Stimulated activated CD4-positive, alpha-beta T cell treated with anti-CD3 and anti-CD28 coated beads, Interleukin-15, amount 100 ng/mL, for 1 hour (primary cell): ENCODE measurements around the gene CACNA1C.
"Not testable (repeated sequence)": the region's sequence is repeated elsewhere in the genome, so short reads cannot be mapped to it uniquely, and the experiment has no call there.

ENCODE experiments used
- DNase-seq, 2 donors: peaks; one replicate each; pipeline ENCODE4 v3.0.0-alpha.2; 2020; ENCODE audit warnings: low read depth in 1 of 2, low spot score in 1 of 2

The CACNA1C gene

GRCh38 chr12:2692080-2692479, 639.3 kb downstream of the CACNA1C start:
- DNase-seq: no peak

- no peak for DNase-seq
These were observed 640.6 kb downstream of the CACNA1C start for GRCh38 chr12:2693244-2693860.

- no peak for DNase-seq
These were observed 641.3 kb downstream of the CACNA1C start for GRCh38 chr12:2693980-2694610.

GRCh38 chr12:2696136-2696535, 643.3 kb downstream of the CACNA1C start:
- no peak for DNase-seq

GRCh38 chr12:2697057-2697800, 644.4 kb downstream of the CACNA1C start:
- no peak for DNase-seq

- DNase-seq: no peak
These were observed 645.8 kb downstream of the CACNA1C start for GRCh38 chr12:2698566-2698965.

- no peak for DNase-seq
These were observed 657.9 kb downstream of the CACNA1C start for GRCh38 chr12:2710701-2711100.

GRCh38 chr12:2719392-2719791, 666.6 kb downstream of the CACNA1C start:
- DNase-seq: no peak

GRCh38 chr12:2722806-2723205, 670.0 kb downstream of the CACNA1C start:
- no peak for DNase-seq

GRCh38 chr12:2732290-2732689, 679.5 kb downstream of the CACNA1C start:
- no peak for DNase-seq

GRCh38 chr12:2733493-2734355, 680.9 kb downstream of the CACNA1C start:
- no peak for DNase-seq

- no peak for DNase-seq
These were observed 682.6 kb downstream of the CACNA1C start for GRCh38 chr12:2735432-2735831.

GRCh38 chr12:2737656-2738241, 685.0 kb downstream of the CACNA1C start:
- DNase-seq: no peak

GRCh38 chr12:2739069-2739468, 686.3 kb downstream of the CACNA1C start:
- DNase-seq: no peak

GRCh38 chr12:2739832-2740641, 687.2 kb downstream of the CACNA1C start:
- DNase-seq: no peak

GRCh38 chr12:2742037-2742436, 689.2 kb downstream of the CACNA1C start:
- DNase-seq: not testable (repeated sequence)

GRCh38 chr12:2743478-2743877, 690.7 kb downstream of the CACNA1C start:
- DNase-seq: no peak

- DNase-seq: no peak
These were observed 692.9 kb downstream of the CACNA1C start for GRCh38 chr12:2745655-2746054.
